ENCODE measurements around the gene TBXA2R. TPM values are rescaled to one million over a fixed set of nuclear protein-coding genes. Genes with fewer than 3 reads are reported as not detected.

TBXA2R gene
- total and polyA plus RNA-seq, 2 experiments from 2014 or later, result 0.76 to 2.6 TPM

- Histone ChIP-seq H3K9me3 (ENCODE audit: low read depth) (no peaks in the 10 kb centered on the region), H4K20me1 (ENCODE audit: insufficient read depth) (no peaks in the 10 kb centered on the region), H3K27ac (no peak overlapping the region), H3K36me3 (ENCODE audit: low read depth) (no peaks in the 10 kb centered on the region), H3F3A (ENCODE audit: insufficient read depth) (no peaks in the 10 kb centered on the region), H3K79me2 (ENCODE audit: insufficient read depth) (no peaks in the 10 kb centered on the region), H3K4me3 (no peak overlapping the region), H3K9me2 (ENCODE audit: insufficient read depth) (no peaks in the 10 kb centered on the region), H3K27me3 (replicated peaks; ENCODE audit: insufficient read depth) (no peaks in the 10 kb centered on the region), H2AFZ (no peak overlapping the region), H3K4me1 (ENCODE audit: insufficient read depth) (no peaks in the 10 kb centered on the region), H3K4me2 (ENCODE audit: unreplicated experiment) (no peak overlapping the region), H3K9ac (no peak overlapping the region)
- whole genome bisulfite sequencing, 2 experiments (ENCODE audit: low coverage in 1 of 2, low lambda C conversion rate in 2 of 2, missing lambda C conversion rate in 2 of 2), result 94 to 98% methylated on average over 11 to 23 of the region's 23 CpGs
- DNase-seq, result no peak
- TF ChIP-seq EZH2 (IDR thresholded peaks at IDR 0.05; ENCODE audit: insufficient read depth, poor library complexity, severe bottlenecking) (no peak), EZH2phosphoT487 (IDR thresholded peaks at IDR 0.05; ENCODE audit: insufficient read depth, low read depth) (no peak)
- in situ Hi-C loops (cut with MboI), result no loop called here
These were observed 30.9 kb upstream of the TBXA2R start for GRCh38 chr19:3637621-3638020.

GRCh38 chr19:3636962-3637361 is 30.3 kb upstream of the TBXA2R start:
- TF ChIP-seq EZH2 (IDR thresholded peaks at IDR 0.05; ENCODE audit: insufficient read depth, poor library complexity, severe bottlenecking) (no peak), EZH2phosphoT487 (IDR thresholded peaks at IDR 0.05; ENCODE audit: insufficient read depth, low read depth) (no peak)
- Histone ChIP-seq H4K20me1 (ENCODE audit: insufficient read depth) (no peaks in the 10 kb centered on the region), H3K9me3 (ENCODE audit: low read depth) (no peaks in the 10 kb centered on the region), H3K27me3 (replicated peaks; ENCODE audit: insufficient read depth) (no peaks in the 10 kb centered on the region), H3K4me2 (ENCODE audit: unreplicated experiment) (no peak overlapping the region), H3K9ac (no peak overlapping the region), H3K36me3 (ENCODE audit: low read depth) (no peaks in the 10 kb centered on the region), H2AFZ (no peak overlapping the region), H3F3A (ENCODE audit: insufficient read depth) (no peaks in the 10 kb centered on the region), H3K79me2 (ENCODE audit: insufficient read depth) (no peaks in the 10 kb centered on the region), H3K4me1 (ENCODE audit: insufficient read depth) (no peaks in the 10 kb centered on the region), H3K27ac (no peak overlapping the region), H3K9me2 (ENCODE audit: insufficient read depth) (no peaks in the 10 kb centered on the region), H3K4me3 (no peak overlapping the region)
- in situ Hi-C loops (cut with MboI), result no loop called here
- no peak for DNase-seq
- WGBS, 2 experiments (ENCODE audit: low coverage in 1 of 2, low lambda C conversion rate in 2 of 2, missing lambda C conversion rate in 2 of 2), result 87 to 92% methylated on average over 16 to 17 of the region's 20 CpGs

- 94% methylated on average over 20 of the region's 20 CpGs for WGBS, 2 experiments (ENCODE audit: low coverage in 1 of 2, low lambda C conversion rate in 2 of 2, missing lambda C conversion rate in 2 of 2)
- TF ChIP-seq EZH2phosphoT487 (IDR thresholded peaks at IDR 0.05; ENCODE audit: insufficient read depth, low read depth) (no peak), EZH2 (IDR thresholded peaks at IDR 0.05; ENCODE audit: insufficient read depth, poor library complexity, severe bottlenecking) (no peak)
- Histone ChIP-seq H3K9me2 (ENCODE audit: insufficient read depth) (no peaks in the 10 kb centered on the region), H3K36me3 (ENCODE audit: low read depth) (no peaks in the 10 kb centered on the region), H3K4me2 (ENCODE audit: unreplicated experiment) (no peak overlapping the region), H3K27me3 (replicated peaks; ENCODE audit: insufficient read depth) (no peaks in the 10 kb centered on the region), H3K9me3 (ENCODE audit: low read depth) (no peaks in the 10 kb centered on the region), H3K27ac (no peak overlapping the region), H3F3A (ENCODE audit: insufficient read depth) (no peaks in the 10 kb centered on the region), H2AFZ (no peak overlapping the region), H3K9ac (no peak overlapping the region), H3K79me2 (ENCODE audit: insufficient read depth) (no peaks in the 10 kb centered on the region), H4K20me1 (ENCODE audit: insufficient read depth) (no peaks in the 10 kb centered on the region), H3K4me1 (ENCODE audit: insufficient read depth) (no peaks in the 10 kb centered on the region), H3K4me3 (no peak overlapping the region)
- in situ Hi-C loops (cut with MboI), result no loop called here
- DNase-seq, result no peak
These were observed 29.8 kb upstream of the TBXA2R start for GRCh38 chr19:3636506-3636905.

- no peak for DNase-seq
- no peak overlapping the region for H3K4me2 ChIP-seq (ENCODE audit: unreplicated experiment)
- H2AFZ ChIP-seq, result no peak overlapping the region
- no peaks in the 10 kb centered on the region for H3K9me2 ChIP-seq (ENCODE audit: insufficient read depth)
- no peak overlapping the region for H3K27ac ChIP-seq
- in situ Hi-C loops (cut with MboI), result no loop called here
- no peaks in the 10 kb centered on the region for H4K20me1 ChIP-seq (ENCODE audit: insufficient read depth)
- H3K4me1 ChIP-seq (ENCODE audit: insufficient read depth), result no peaks in the 10 kb centered on the region
- no peaks in the 10 kb centered on the region for H3K27me3 ChIP-seq (replicated peaks; ENCODE audit: insufficient read depth)
- H3K4me3 ChIP-seq, result no peak overlapping the region
- no peaks in the 10 kb centered on the region for H3K9me3 ChIP-seq (ENCODE audit: low read depth)
- no peaks in the 10 kb centered on the region for H3K79me2 ChIP-seq (ENCODE audit: insufficient read depth)
- TF ChIP-seq EZH2phosphoT487 (IDR thresholded peaks at IDR 0.05; ENCODE audit: insufficient read depth, low read depth) (no peak), EZH2 (IDR thresholded peaks at IDR 0.05; ENCODE audit: insufficient read depth, poor library complexity, severe bottlenecking) (no peak)
- no peaks in the 10 kb centered on the region for H3F3A ChIP-seq (ENCODE audit: insufficient read depth)
- H3K9ac ChIP-seq, result no peak overlapping the region
- H3K36me3 ChIP-seq (ENCODE audit: low read depth), result no peaks in the 10 kb centered on the region
- 87 to 90% methylated on average over 18 to 19 of the region's 19 CpGs for WGBS, 2 experiments (ENCODE audit: low coverage in 1 of 2, low lambda C conversion rate in 2 of 2, missing lambda C conversion rate in 2 of 2)
These were observed 27.9 kb upstream of the TBXA2R start for GRCh38 chr19:3634496-3635045.

- no peaks in the 10 kb centered on the region for H3K27me3 ChIP-seq (replicated peaks; ENCODE audit: insufficient read depth)
- no peaks in the 10 kb centered on the region for H3K36me3 ChIP-seq (ENCODE audit: low read depth)
- no peaks in the 10 kb centered on the region for H3K9me3 ChIP-seq (ENCODE audit: low read depth)
- H3K27ac ChIP-seq, result no peak overlapping the region
- H3K4me1 ChIP-seq (ENCODE audit: insufficient read depth), result no peaks in the 10 kb centered on the region
- H2AFZ ChIP-seq, result no peak overlapping the region
- TF ChIP-seq EZH2 (IDR thresholded peaks at IDR 0.05; ENCODE audit: insufficient read depth, poor library complexity, severe bottlenecking) (no peak), EZH2phosphoT487 (IDR thresholded peaks at IDR 0.05; ENCODE audit: insufficient read depth, low read depth) (no peak)
- H3K9ac ChIP-seq, result no peak overlapping the region
- H3F3A ChIP-seq (ENCODE audit: insufficient read depth), result no peaks in the 10 kb centered on the region
- in situ Hi-C loops (cut with MboI), result no loop called here
- H3K4me2 ChIP-seq (ENCODE audit: unreplicated experiment), result no peak overlapping the region
- H3K4me3 ChIP-seq, result no peak overlapping the region
- H3K79me2 ChIP-seq (ENCODE audit: insufficient read depth), result no peaks in the 10 kb centered on the region
- H4K20me1 ChIP-seq (ENCODE audit: insufficient read depth), result no peaks in the 10 kb centered on the region
- no peaks in the 10 kb centered on the region for H3K9me2 ChIP-seq (ENCODE audit: insufficient read depth)
- WGBS, 2 experiments (ENCODE audit: low coverage in 1 of 2, low lambda C conversion rate in 2 of 2, missing lambda C conversion rate in 2 of 2), result 88 to 89% methylated on average over 21 to 22 of the region's 22 CpGs
- DNase-seq, result no peak
These were observed 26.9 kb upstream of the TBXA2R start for GRCh38 chr19:3633559-3633988.
